HG02970 (cell line): Measurements from ENCODE around the gene TCTN1.
"Not testable (repeated sequence)": the region's sequence is repeated elsewhere in the genome, so short reads cannot be mapped to it uniquely, and the experiment has no call there.

Experiments used
- ATAC-seq: cut with Tn5 transposase; IDR thresholded peaks from one replicate; pipeline ENCODE4 v1.9.1; 2021; ENCODE audit warnings: mild to moderate bottlenecking, moderate library complexity, moderate number of reproducible peaks; ENCODE audit not compliant: unreplicated experiment, low FRiP score

Gene TCTN1

DNA sequence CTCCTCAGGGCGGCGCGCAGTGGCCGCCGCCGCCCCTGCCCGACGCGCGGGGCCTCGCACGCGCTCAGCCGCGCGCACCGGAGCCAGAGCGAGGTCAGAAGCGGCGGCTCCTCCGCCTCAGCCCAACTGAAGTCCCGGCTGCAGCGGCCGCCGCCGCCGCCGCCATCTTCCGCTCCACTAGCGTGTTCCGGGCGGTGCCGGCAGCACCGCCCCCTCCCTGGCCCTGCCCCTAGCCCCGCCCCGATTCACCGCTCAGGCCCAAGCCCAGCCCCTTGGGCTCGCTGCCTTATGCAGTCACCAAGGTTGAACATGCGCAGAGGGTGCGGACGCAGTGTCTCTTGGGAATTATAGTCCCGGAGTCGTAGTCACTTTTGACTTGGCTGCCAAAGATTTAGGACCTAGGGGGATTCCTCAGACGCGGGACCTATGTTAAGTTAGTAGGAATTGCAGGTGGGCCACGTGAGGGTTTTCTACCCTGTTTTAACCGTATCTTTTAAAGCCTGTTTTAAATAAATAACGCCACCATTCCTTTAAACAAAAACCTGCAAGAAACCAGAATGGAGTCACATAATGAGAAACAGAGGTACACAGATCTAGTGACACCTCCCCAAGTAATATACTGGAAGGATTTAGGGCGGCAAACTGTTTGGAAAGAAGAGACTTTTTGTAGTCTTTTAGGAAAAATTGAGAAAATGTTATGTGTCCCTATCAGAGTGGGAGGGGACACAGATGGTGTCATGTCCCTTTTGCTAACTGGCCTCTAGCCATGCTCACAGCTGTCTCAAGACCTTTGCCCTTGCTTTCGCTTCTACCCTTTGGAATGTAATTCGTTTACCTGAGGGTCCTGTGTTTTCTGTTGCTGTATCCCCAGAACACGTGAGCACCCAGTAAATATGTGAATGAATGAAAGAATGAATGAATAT, 30.5 kb upstream of the TCTN1 start, which contains the start of gene PPTC7:
PPTC7 (minus strand) TSS at position 182 of the 923 bp plus-strand sequence. CDS start 287 bp downstream, outside the sequence.
- peak; percentile 81 for ATAC-seq

DNA sequence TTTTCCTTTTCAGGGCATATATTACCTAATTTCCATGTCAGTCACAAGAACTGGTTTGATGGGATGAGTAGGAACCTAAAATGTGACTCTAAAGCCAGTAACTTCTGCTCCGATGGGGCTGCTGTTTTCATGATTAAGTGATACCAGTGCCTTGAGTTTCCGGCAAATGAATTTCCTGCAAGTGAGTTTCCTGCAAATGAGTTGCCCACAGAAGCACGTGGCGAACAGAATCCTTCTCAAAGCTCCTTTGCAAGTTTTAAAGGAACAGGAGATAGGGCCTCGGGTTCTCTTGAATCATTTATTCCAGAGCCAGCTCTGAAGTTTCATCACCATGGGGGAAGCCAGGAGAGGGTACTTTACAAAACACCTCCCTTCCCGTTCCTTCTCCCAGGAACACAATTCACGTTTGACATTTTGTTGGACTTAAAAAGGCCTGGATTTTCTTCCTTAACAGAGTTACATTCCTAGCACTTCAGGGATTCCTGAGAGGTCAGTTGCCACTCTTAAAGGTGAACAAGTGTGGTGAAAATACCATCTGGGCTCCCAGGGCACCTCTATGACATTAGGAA, 28.6 kb upstream of the TCTN1 start:
- no peak for ATAC-seq

GRCh38 chr12:110587102-110587501, 26.8 kb upstream of the TCTN1 start:
- ATAC-seq = not testable (repeated sequence)

DNA sequence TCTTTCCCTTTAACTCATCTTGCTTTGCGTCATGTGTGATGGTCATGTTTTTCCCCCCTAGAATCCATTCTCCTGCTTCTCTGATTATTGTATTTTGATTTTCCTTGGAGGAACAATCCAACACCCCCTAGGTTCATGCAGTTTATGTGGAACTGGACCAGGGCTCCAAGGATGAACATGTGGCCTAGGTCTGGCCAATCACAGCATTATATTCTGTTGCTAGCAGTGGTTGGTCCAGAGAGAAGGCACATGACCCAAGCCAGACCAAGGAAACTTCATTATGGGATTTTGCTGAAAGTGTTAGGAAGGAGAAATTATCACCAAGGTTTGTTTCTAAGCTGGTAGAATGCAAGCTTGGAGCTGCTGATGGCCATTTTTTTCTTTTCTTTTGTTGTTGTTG, 23.9 kb upstream of the TCTN1 start:
- no peak for ATAC-seq

GRCh38 chr12:110590806-110591326, 23.1 kb upstream of the TCTN1 start:
- ATAC-seq = peak; percentile 68

GRCh38 chr12:110591451-110592051, 22.4 kb upstream of the TCTN1 start:
- no peak for ATAC-seq

GRCh38 chr12:110592078-110592477, 21.9 kb upstream of the TCTN1 start:
- no peak for ATAC-seq

DNA sequence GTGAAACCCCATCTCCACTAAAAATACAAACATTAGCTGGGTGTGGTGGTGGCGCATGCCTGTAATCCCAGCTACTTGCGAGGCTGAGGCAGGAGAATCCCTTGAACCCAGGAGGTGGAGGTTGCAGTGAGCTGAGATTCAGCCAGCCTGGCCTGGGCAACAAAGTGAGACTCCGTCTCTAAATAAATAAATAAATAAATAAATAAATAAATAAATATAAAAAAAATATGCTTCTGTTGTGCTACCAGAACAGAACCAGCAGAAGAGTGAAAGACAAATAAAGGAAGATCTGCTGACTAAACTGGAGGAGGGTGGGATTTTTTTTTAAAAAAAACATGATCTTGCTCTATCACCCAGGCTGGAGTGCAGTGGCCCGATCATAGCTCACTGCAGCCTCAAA, 21.0 kb upstream of the TCTN1 start:
- ATAC-seq = not testable (repeated sequence)

DNA sequence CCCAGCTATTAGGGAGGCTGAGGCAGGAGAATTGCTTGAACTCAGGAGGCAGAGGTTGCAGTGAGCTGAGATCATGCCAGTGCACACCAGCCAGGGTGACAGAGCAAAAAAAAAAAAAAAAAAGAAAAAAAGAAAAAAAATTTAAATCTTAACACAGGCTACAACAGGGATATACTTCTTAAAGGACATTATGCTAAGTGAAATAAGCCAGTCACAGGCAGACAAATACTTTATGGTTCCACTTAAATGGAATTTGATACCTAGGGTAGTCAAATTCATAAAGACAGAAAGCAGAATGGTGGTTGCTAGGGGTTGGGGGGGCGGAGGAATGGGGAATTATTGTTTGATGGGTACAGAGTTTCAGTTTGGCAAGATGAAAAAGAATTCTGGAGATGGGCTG, 16.0 kb upstream of the TCTN1 start:
- ATAC-seq = no peak

DNA sequence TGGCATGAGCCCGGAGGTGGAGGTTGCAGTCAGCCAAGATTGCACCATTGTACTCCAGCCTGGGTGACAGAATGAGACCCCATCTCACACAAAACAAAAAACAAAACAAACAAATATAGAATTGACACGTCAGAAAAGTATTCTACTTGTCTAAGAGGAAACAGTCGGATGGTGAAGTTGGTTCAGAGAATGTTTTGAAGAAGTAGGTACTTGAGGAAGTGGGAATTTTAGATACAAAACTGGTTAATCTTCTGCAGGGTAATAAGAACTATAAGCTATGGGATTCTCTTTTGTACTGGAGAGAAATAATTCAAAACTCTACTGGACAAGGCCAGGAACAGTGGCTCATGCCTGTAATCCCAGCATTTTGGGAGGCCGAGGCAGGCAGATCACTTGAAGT, 14.6 kb upstream of the TCTN1 start:
- ATAC-seq = no peak

DNA sequence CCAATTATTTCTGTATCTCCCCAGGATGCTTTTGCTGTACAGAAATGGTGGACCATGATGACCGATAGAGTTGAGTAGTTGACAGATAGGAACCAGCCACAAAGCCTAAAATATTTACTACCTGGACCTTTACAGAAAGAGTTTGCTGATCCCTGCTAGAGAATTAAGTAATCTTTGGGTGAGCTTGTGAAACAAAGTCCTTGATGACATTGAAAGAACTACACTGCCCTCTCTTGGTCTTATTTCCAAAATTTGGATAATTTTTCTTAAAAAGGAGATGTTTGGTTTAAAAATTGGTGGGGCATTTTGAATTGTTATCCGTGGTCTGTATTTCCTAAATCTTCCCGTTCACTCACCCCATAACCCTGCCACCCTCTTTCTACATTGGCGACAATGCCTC, 13.7 kb upstream of the TCTN1 start:
- ATAC-seq = no peak

GRCh38 chr12:110602085-110602814, 11.7 kb upstream of the TCTN1 start:
- ATAC-seq = not testable (repeated sequence)

- no peak for ATAC-seq
Measured at GRCh38 chr12:110606253-110606611, 7.7 kb upstream of the TCTN1 start.

GRCh38 chr12:110613071-110613770, 708 bp upstream of the TCTN1 start:
- no peak for ATAC-seq

- no peak for ATAC-seq
Measured at GRCh38 chr12:110615171-110615570, 1.2 kb downstream of the TCTN1 start.

DNA sequence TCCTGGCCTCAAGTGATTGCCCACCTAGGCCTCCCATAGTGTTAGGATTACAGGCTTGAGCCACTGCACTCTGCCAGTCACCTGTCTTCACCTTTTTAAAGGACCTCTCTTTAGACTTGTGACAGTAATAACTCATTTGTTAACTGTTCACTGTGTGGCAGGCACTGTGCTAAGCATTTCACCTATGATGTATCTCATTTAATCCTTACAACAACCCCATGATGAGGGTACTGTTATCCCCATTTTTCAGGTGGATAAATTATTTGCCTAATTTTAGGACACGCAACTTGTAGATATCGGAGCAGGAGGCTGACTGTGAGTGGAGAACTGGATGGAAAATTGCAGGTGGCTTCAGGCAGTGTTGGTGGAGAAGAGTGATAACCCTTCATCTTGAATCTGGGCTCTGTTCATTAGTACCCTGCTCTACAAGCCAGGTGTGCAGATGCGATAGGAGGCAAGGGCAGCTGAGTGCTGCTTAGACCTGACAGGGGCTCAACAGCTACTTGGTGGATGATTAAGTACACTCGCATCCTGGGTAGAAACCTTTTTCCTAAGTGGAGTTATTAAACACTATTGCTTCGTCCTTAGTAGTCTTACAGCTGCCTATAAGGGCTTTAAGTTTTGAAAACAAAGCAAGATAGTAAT, 2.7 kb downstream of the TCTN1 start:
- ATAC-seq = no peak

DNA sequence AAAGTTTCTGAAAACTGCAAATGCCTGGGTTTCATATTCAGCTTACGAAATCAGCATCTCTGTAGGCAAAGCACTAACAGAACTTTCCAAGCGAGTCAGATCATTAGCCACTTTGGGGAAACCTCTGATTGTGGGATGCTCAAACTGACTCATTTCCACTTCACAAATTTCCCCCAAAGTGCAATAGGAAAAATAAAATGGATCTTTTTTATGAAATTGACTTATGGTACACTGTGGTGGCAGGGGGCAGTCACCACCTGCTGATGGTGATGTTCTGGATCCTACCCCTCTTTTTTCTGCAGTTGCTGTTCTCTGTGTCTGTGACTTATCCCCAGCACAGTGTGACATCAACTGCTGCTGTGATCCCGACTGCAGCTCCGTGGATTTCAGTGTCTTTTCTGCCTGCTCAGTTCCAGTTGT, 5.6 kb downstream of the TCTN1 start:
- peak; percentile 48 for ATAC-seq

- no peak for ATAC-seq
Measured at GRCh38 chr12:110622582-110622981, 8.7 kb downstream of the TCTN1 start.

DNA sequence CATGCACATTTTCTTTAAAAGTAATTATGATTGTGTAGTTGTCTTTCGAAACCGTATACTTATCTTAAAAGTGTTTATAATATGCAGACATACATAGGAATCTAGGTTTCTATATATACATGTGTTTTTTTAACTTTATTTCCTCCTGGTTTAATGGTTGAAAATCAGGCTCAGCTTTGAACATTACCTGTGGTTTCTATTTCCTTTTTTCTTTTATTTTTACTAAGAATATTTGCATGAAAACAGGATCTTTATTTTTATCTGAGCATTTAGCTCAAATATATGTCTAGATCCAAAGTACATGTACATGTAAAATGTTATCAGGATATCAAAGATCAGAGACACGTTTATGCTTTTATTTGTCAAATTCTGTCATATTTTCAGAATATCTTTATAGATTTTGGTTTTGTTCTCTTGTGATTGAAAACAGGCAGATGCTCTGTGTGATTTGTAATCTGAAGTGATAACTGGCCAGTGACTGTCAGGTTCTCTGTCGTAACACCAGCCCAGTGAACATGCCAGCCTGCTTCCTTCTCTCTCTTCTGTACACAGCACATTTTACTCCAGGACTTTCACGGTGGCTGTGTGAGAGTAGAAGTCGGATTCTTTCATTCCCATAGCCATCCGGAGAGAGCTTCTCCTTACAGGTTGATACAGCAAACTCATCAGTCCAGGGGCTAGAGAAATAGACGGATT, 13.7 kb downstream of the TCTN1 start:
- no peak for ATAC-seq
